DND-41 (cell line): ENCODE results near the gene FAM237B.

Source experiments
- ATAC-seq: fragments of 200-7000 bp; cut with Tn5 transposase; 3 replicates; pipeline ENCODE4 v1.9.1; 2021; ENCODE audit warnings: low read depth; ENCODE audit not compliant: insufficient read depth
- DNase-seq: peaks from one replicate; pipeline ENCODE4 v3.0.0-alpha.2; 2020
- H2AFZ ChIP-seq: 2 replicates; pipeline ENCODE4 v1.6.0; 2012; ENCODE audit warnings: low read depth, low read length
- H3K27ac ChIP-seq: 2 replicates; pipeline ENCODE4 v1.5.1; 2012; ENCODE audit warnings: low read length, inconsistent platforms
- H3K27me3 ChIP-seq: fragments of 200-600 bp; sonication (generic); 2 replicates; pipeline ENCODE4 v1.6.0; 2012; ENCODE audit warnings: low read length, mild to moderate bottlenecking, inconsistent platforms; ENCODE audit not compliant: insufficient read depth, poor library complexity
- H3K36me3 ChIP-seq: 2 replicates; pipeline ENCODE4 v1.5.1; 2012; ENCODE audit warnings: low read length, inconsistent platforms; ENCODE audit not compliant: insufficient read depth
- H3K4me1 ChIP-seq: 2 replicates; pipeline ENCODE4 v1.5.1; 2012; ENCODE audit warnings: mild to moderate bottlenecking, low read length; ENCODE audit not compliant: insufficient read depth
- H3K4me2 ChIP-seq: 2 replicates; pipeline ENCODE4 v1.6.0; 2012; ENCODE audit warnings: mild to moderate bottlenecking, moderate library complexity, low read length, inconsistent platforms; ENCODE audit not compliant: insufficient read depth
- H3K4me3 ChIP-seq, 2 experiments: fragments of 200-600 bp in 1 of 2; shearing (Covaris generic) in 1 of 2; 2 replicates each; pipeline ENCODE4 v1.5.1; 2012 to 2016; ENCODE audit warnings: inconsistent platforms in 2 of 2, low read length in 2 of 2, mild to moderate bottlenecking in 2 of 2, low read depth in 1 of 2, moderate library complexity in 1 of 2
- H3K79me2 ChIP-seq: 2 replicates; pipeline ENCODE4 v1.6.0; 2012; ENCODE audit warnings: low read length, inconsistent platforms; ENCODE audit not compliant: insufficient read depth
- H3K9ac ChIP-seq: 2 replicates; pipeline ENCODE4 v1.6.0; 2012; ENCODE audit warnings: low read depth, mild to moderate bottlenecking, inconsistent platforms, low read length, moderate library complexity
- H3K9me3 ChIP-seq: 2 replicates; pipeline ENCODE4 v1.5.1; 2012; ENCODE audit warnings: low read length, moderate library complexity, mild to moderate bottlenecking, inconsistent platforms; ENCODE audit not compliant: insufficient read depth, severe bottlenecking
- H4K20me1 ChIP-seq: 2 replicates; pipeline ENCODE4 v1.6.0; 2012; ENCODE audit warnings: low read length; ENCODE audit not compliant: insufficient read depth
- CTCF ChIP-seq: IDR thresholded peaks from 2 replicates; pipeline ENCODE4 v1.5.1; 2012; ENCODE audit warnings: borderline replicate concordance, low read length, moderate library complexity, mild to moderate bottlenecking; ENCODE audit not compliant: poor library complexity, severe bottlenecking; ENCODE audit errors: extremely low read depth
- EZH2 ChIP-seq: IDR thresholded peaks from 3 replicates; pipeline ENCODE4 v1.6.1; 2012; ENCODE audit warnings: borderline replicate concordance, low read depth, mild to moderate bottlenecking, moderate library complexity, low read length, inconsistent platforms; ENCODE audit not compliant: severe bottlenecking

Gene FAM237B

GRCh38 chr7:90326500-90326899, 5.4 kb upstream of the FAM237B start:
- Histone ChIP-seq H3K27me3 (no peaks in the 10 kb centered on the region), H3K79me2 (no peaks in the 10 kb centered on the region), H2AFZ (no peak overlapping the region), H3K4me3 (no peak overlapping the region), H3K4me1 (no peaks in the 10 kb centered on the region), H3K9me3 (no peaks in the 10 kb centered on the region), H3K9ac (no peak overlapping the region), H4K20me1 (no peaks in the 10 kb centered on the region), H3K4me2 (no peak overlapping the region), H3K36me3 (no peaks in the 10 kb centered on the region), H3K27ac (no peak overlapping the region)
- ATAC-seq (no peak), DNase-seq (no peak)
- TF ChIP-seq EZH2 (no peak), CTCF (no peak)

- no peaks in the 10 kb centered on the region for H3K79me2 ChIP-seq
- no peaks in the 10 kb centered on the region for H4K20me1 ChIP-seq
- no peak overlapping the region for H3K4me3 ChIP-seq
- ATAC-seq (no peak), DNase-seq (no peak)
- H3K4me1 ChIP-seq = no peaks in the 10 kb centered on the region
- H3K36me3 ChIP-seq = no peaks in the 10 kb centered on the region
- no peaks in the 10 kb centered on the region for H3K27me3 ChIP-seq
- no peak overlapping the region for H3K9ac ChIP-seq
- no peaks in the 10 kb centered on the region for H3K9me3 ChIP-seq
- no peak for TF ChIP-seq EZH2
- no peak for TF ChIP-seq CTCF
- no peak overlapping the region for H3K27ac ChIP-seq
- H3K4me2 ChIP-seq = no peak overlapping the region
- H2AFZ ChIP-seq = no peak overlapping the region
Observed at GRCh38 chr7:90322837-90323236, 1.7 kb upstream of the FAM237B start.

GRCh38 chr7:90320418-90320800, 695 bp downstream of the FAM237B start:
- H3K27ac ChIP-seq = no peak overlapping the region
- H2AFZ ChIP-seq = no peak overlapping the region
- ATAC-seq (no peak), DNase-seq (no peak)
- no peak overlapping the region for H3K9ac ChIP-seq
- no peaks in the 10 kb centered on the region for H3K36me3 ChIP-seq
- H3K79me2 ChIP-seq = no peaks in the 10 kb centered on the region
- no peak overlapping the region for H3K4me2 ChIP-seq
- H3K4me3 ChIP-seq = no peak overlapping the region
- no peaks in the 10 kb centered on the region for H3K4me1 ChIP-seq
- H3K9me3 ChIP-seq = no peaks in the 10 kb centered on the region
- H3K27me3 ChIP-seq = no peaks in the 10 kb centered on the region
- no peak for TF ChIP-seq EZH2
- TF ChIP-seq CTCF = no peak
- H4K20me1 ChIP-seq = no peaks in the 10 kb centered on the region

- Histone ChIP-seq H3K4me3 (no peak overlapping the region), H3K79me2 (no peaks in the 10 kb centered on the region), H3K4me1 (no peaks in the 10 kb centered on the region), H2AFZ (no peak overlapping the region), H3K4me2 (no peak overlapping the region), H3K9me3 (no peaks in the 10 kb centered on the region), H4K20me1 (no peaks in the 10 kb centered on the region), H3K9ac (no peak overlapping the region), H3K36me3 (no peaks in the 10 kb centered on the region), H3K27ac (no peak overlapping the region), H3K27me3 (no peaks in the 10 kb centered on the region)
- DNase-seq (no peak), ATAC-seq (no peak)
- no peak for TF ChIP-seq CTCF
- no peak for TF ChIP-seq EZH2
Observed at GRCh38 chr7:90320014-90320413, 1.1 kb downstream of the FAM237B start.
